Gastroesophageal sphincter (tissue), 3 donors: ENCODE results near the gene CDH23.

Experiments used
- CTCF ChIP-seq, 4 experiments: fragments of 200-600 bp in 2 of 4; fragments of 450-650 bp in 2 of 4; sonication (generic) in 1 of 4; IDR thresholded peaks; one replicate each; pipeline ENCODE4 v1.5.1; 2017 to 2019; ENCODE audit warnings: antibody characterized with exemption in 4 of 4, mild to moderate bottlenecking in 2 of 4, moderate library complexity in 2 of 4
- POLR2AphosphoS5 ChIP-seq: sonication (generic); formaldehyde crosslinking; IDR thresholded peaks from one replicate; pipeline ENCODE4 v1.6.1; 2017; ENCODE audit warnings: antibody characterized with exemption

GRCh38 chr10:71745664-71746250 lies 349.0 kb downstream of the CDH23 start:
- no peak for TF ChIP-seq CTCF (IDR thresholded peaks at IDR 0.05)
- TF ChIP-seq POLR2AphosphoS5, result no peak
